Putamen (tissue), 1 donor: ENCODE results near the gene SENP5.

Experiments
- DNase-seq: peaks from one replicate; pipeline ENCODE4 v3.0.0-alpha.2; 2016; ENCODE audit warnings: low spot score

SENP5 gene

GRCh38 chr3:196883361-196883760, 15.6 kb downstream of the SENP5 start:
- no peak for DNase-seq

GRCh38 chr3:196886144-196886543, 18.4 kb downstream of the SENP5 start:
- DNase-seq, result no peak

- no peak for DNase-seq
These were observed 22.4 kb downstream of the SENP5 start for GRCh38 chr3:196889844-196890708.

- no peak for DNase-seq
These were observed 27.0 kb downstream of the SENP5 start for GRCh38 chr3:196894557-196895295.

- no peak for DNase-seq
These were observed 28.5 kb downstream of the SENP5 start for GRCh38 chr3:196896229-196896628.

- no peak for DNase-seq
These were observed 34.0 kb downstream of the SENP5 start for GRCh38 chr3:196901768-196902167.

- DNase-seq, result no peak
These were observed 34.6 kb downstream of the SENP5 start for GRCh38 chr3:196902296-196902695.

- no peak for DNase-seq
These were observed 36.0 kb downstream of the SENP5 start for GRCh38 chr3:196903740-196904139.

- DNase-seq, result no peak
These were observed 47.1 kb downstream of the SENP5 start for GRCh38 chr3:196914866-196915265.

- no peak for DNase-seq
These were observed 47.7 kb downstream of the SENP5 start for GRCh38 chr3:196915375-196915774.

- DNase-seq, result no peak
These were observed 48.5 kb downstream of the SENP5 start for GRCh38 chr3:196916221-196916620.

GRCh38 chr3:196916995-196917394, 49.3 kb downstream of the SENP5 start:
- no peak for DNase-seq

GRCh38 chr3:196918968-196919367, 51.2 kb downstream of the SENP5 start:
- no peak for DNase-seq

GRCh38 chr3:196920733-196921132, 53.0 kb downstream of the SENP5 start:
- DNase-seq, result no peak

- no peak for DNase-seq
These were observed 60.1 kb downstream of the SENP5 start for GRCh38 chr3:196927571-196928453.

- DNase-seq, result no peak
These were observed 63.4 kb downstream of the SENP5 start for GRCh38 chr3:196931157-196931556.

- DNase-seq, result no peak
These were observed 64.3 kb downstream of the SENP5 start for GRCh38 chr3:196931828-196932587.

GRCh38 chr3:196932600-196932999, 64.9 kb downstream of the SENP5 start:
- no peak for DNase-seq

GRCh38 chr3:196936288-196936687, 68.6 kb downstream of the SENP5 start:
- DNase-seq, result no peak

- no peak for DNase-seq
These were observed 70.4 kb downstream of the SENP5 start for GRCh38 chr3:196938124-196938523.

GRCh38 chr3:196938576-196938975, 70.9 kb downstream of the SENP5 start:
- DNase-seq, result no peak
